Astrocyte of the spinal cord (primary cell): Measurements from ENCODE around the gene RGS9.

Source experiments
- DNase-seq: peaks from one replicate; pipeline ENCODE4 v3.0.0; 2011; ENCODE audit warnings: low read depth, low spot score
- H3K4me3 ChIP-seq: 2 replicates; pipeline ENCODE4 v1.5.1; 2011; ENCODE audit warnings: low read depth, mild to moderate bottlenecking, low read length, moderate library complexity
- CTCF ChIP-seq: IDR thresholded peaks from 2 replicates; pipeline ENCODE4 v1.5.1; 2012; ENCODE audit warnings: low read depth, mild to moderate bottlenecking, low read length, inconsistent platforms
- in situ Hi-C: cut with HindIII; loops from 2 replicates; pipeline ENCODE4 v1.10.0; 2017; ENCODE audit warnings: low sequenced_read_pairs

RGS9 gene

GRCh38 chr17:65163990-65164495 is 26.9 kb downstream of the RGS9 start:
- DNase-seq = peak; percentile 7
- in situ Hi-C loops = no loop called here
- no peak overlapping the region for H3K4me3 ChIP-seq
- TF ChIP-seq CTCF = no peak

GRCh38 chr17:65166787-65167186 is 29.6 kb downstream of the RGS9 start:
- in situ Hi-C loops = no loop called here
- no peak for TF ChIP-seq CTCF
- DNase-seq = no peak
- H3K4me3 ChIP-seq = no peak overlapping the region

- no peak overlapping the region for H3K4me3 ChIP-seq
- in situ Hi-C loops = no loop called here
- no peak for TF ChIP-seq CTCF
- DNase-seq = no peak
These were observed 30.4 kb downstream of the RGS9 start for GRCh38 chr17:65167566-65167965.

GRCh38 chr17:65169691-65170090 is 32.5 kb downstream of the RGS9 start:
- in situ Hi-C loops = no loop called here
- TF ChIP-seq CTCF = no peak
- no peak for DNase-seq
- H3K4me3 ChIP-seq = no peak overlapping the region

- no peak for TF ChIP-seq CTCF
- in situ Hi-C loops = no loop called here
- no peak overlapping the region for H3K4me3 ChIP-seq
- DNase-seq = peak; percentile 65
These were observed 33.7 kb downstream of the RGS9 start for GRCh38 chr17:65170839-65171238.

GRCh38 chr17:65171752-65172151 is 34.6 kb downstream of the RGS9 start:
- TF ChIP-seq CTCF = no peak
- DNase-seq = no peak
- H3K4me3 ChIP-seq = no peak overlapping the region
- in situ Hi-C loops = no loop called here
